HFF-Myc (cell line): ENCODE results near the gene TOPORS.

Experiments used
- DNase-seq: peaks from one replicate; pipeline ENCODE4 v3.0.0-alpha.2; 2011; ENCODE audit warnings: low read depth; ENCODE audit errors: extremely low read depth
- H3K4me3 ChIP-seq: replicated peaks from 2 replicates; pipeline ENCODE4 v1.5.1; 2011; ENCODE audit warnings: low read depth, mild to moderate bottlenecking, control low read depth, low read length
- TF ChIP-seq, protein P1 (sequence below): IDR thresholded peaks from 2 replicates; pipeline ENCODE4 v1.5.1; 2012; ENCODE audit warnings: mild to moderate bottlenecking, low read depth, low read length, control low read depth; ENCODE audit errors: missing control alignments

Gene TOPORS

GRCh38 chr9:32577316-32577715 lies 24.9 kb upstream of the TOPORS start:
- no peak for DNase-seq
- TF ChIP-seq, protein P1, sequence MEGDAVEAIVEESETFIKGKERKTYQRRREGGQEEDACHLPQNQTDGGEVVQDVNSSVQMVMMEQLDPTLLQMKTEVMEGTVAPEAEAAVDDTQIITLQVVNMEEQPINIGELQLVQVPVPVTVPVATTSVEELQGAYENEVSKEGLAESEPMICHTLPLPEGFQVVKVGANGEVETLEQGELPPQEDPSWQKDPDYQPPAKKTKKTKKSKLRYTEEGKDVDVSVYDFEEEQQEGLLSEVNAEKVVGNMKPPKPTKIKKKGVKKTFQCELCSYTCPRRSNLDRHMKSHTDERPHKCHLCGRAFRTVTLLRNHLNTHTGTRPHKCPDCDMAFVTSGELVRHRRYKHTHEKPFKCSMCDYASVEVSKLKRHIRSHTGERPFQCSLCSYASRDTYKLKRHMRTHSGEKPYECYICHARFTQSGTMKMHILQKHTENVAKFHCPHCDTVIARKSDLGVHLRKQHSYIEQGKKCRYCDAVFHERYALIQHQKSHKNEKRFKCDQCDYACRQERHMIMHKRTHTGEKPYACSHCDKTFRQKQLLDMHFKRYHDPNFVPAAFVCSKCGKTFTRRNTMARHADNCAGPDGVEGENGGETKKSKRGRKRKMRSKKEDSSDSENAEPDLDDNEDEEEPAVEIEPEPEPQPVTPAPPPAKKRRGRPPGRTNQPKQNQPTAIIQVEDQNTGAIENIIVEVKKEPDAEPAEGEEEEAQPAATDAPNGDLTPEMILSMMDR = no peak
- H3K4me3 ChIP-seq = no peak overlapping the region

- H3K4me3 ChIP-seq = no peak overlapping the region
- no peak for DNase-seq
- TF ChIP-seq, protein P1 = no peak
These were observed 22.5 kb upstream of the TOPORS start for GRCh38 chr9:32574858-32575257.

GRCh38 chr9:32573821-32574220 lies 21.4 kb upstream of the TOPORS start:
- DNase-seq = no peak
- no peak overlapping the region for H3K4me3 ChIP-seq
- TF ChIP-seq, protein P1 = no peak

- H3K4me3 ChIP-seq = peak within 1 kb of the TSS; percentile 87
- TF ChIP-seq, protein P1 = no peak
- peak; percentile 80 for DNase-seq
These were observed 20.6 kb upstream of the TOPORS start, which contains the start of gene NDUFB6 for GRCh38 chr9:32572900-32573523. Gene NDUFB6, minus strand, starts transcription at chr9:32573159. Its CDS starts 99 bp downstream, at chr9:32573060.

- DNase-seq = peak; percentile 58
- peak overlapping the region; percentile 87 for H3K4me3 ChIP-seq
- TF ChIP-seq, protein P1 = peak; percentile 79
These were observed 19.8 kb upstream of the TOPORS start for GRCh38 chr9:32571969-32572899.

- TF ChIP-seq, protein P1 = no peak
- DNase-seq = no peak
These were observed 17.9 kb upstream of the TOPORS start for GRCh38 chr9:32570262-32570661.

More at GRCh38 chr9:32570262-32570661, 17.9 kb upstream of the TOPORS start:
- no peak overlapping the region for H3K4me3 ChIP-seq
